Retinal pigment epithelial cell (primary cell): ENCODE data around the gene SRCIN1.

Experiments
- DNase-seq: peaks from one replicate; pipeline ENCODE4 v3.0.0-alpha.2; 2010; ENCODE audit warnings: low read depth
- H3K4me3 ChIP-seq: 2 replicates; pipeline ENCODE4 v1.5.1; 2011; ENCODE audit warnings: mild to moderate bottlenecking, low read length, control low read depth, moderate library complexity
- TF ChIP-seq, protein P1 (sequence below): conservative IDR thresholded peaks from 2 replicates; pipeline ENCODE4 v1.5.1; 2011; ENCODE audit warnings: low read depth, low read length, control low read depth, inconsistent platforms

Gene SRCIN1

GRCh38 chr17:38595892-38596291, 9.9 kb downstream of the SRCIN1 start:
- H3K4me3 ChIP-seq, result no peak overlapping the region
- TF ChIP-seq, protein P1, sequence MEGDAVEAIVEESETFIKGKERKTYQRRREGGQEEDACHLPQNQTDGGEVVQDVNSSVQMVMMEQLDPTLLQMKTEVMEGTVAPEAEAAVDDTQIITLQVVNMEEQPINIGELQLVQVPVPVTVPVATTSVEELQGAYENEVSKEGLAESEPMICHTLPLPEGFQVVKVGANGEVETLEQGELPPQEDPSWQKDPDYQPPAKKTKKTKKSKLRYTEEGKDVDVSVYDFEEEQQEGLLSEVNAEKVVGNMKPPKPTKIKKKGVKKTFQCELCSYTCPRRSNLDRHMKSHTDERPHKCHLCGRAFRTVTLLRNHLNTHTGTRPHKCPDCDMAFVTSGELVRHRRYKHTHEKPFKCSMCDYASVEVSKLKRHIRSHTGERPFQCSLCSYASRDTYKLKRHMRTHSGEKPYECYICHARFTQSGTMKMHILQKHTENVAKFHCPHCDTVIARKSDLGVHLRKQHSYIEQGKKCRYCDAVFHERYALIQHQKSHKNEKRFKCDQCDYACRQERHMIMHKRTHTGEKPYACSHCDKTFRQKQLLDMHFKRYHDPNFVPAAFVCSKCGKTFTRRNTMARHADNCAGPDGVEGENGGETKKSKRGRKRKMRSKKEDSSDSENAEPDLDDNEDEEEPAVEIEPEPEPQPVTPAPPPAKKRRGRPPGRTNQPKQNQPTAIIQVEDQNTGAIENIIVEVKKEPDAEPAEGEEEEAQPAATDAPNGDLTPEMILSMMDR, result no peak
- no peak for DNase-seq

- no peak for DNase-seq
- TF ChIP-seq, protein P1, result no peak
- no peak overlapping the region for H3K4me3 ChIP-seq
Measured at GRCh38 chr17:38594152-38594551, 11.6 kb downstream of the SRCIN1 start.

- TF ChIP-seq, protein P1, result no peak
- DNase-seq, result no peak
- no peak overlapping the region for H3K4me3 ChIP-seq
Measured at GRCh38 chr17:38592487-38592886, 13.3 kb downstream of the SRCIN1 start.

GRCh38 chr17:38591759-38592241, 14.0 kb downstream of the SRCIN1 start:
- no peak overlapping the region for H3K4me3 ChIP-seq
- TF ChIP-seq, protein P1, result no peak
- DNase-seq, result no peak

GRCh38 chr17:38590988-38591758, 14.6 kb downstream of the SRCIN1 start:
- H3K4me3 ChIP-seq, result no peak overlapping the region
- no peak for DNase-seq
- TF ChIP-seq, protein P1, result no peak

- H3K4me3 ChIP-seq, result no peak overlapping the region
- no peak for DNase-seq
- TF ChIP-seq, protein P1, result no peak
Measured at GRCh38 chr17:38589462-38590114, 16.2 kb downstream of the SRCIN1 start.

DNA sequence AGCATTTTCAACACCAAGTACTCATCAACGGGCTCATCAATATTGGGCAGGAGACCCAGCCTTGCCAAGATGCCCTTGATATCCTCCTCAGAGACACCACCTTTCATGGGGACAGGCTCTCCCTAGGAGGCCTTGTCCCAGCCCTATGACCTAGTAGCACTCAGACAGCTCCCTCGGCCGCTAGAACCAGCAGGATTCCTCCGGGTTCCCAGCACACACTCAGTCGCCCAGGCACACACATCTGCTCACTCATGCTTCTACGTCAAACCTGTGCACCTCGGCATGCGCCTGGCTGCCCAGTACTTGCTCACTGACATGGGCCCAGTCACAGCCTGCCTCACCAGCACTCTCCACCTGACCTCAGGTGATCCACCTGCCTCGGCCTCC, 17.0 kb downstream of the SRCIN1 start:
- DNase-seq, result no peak
- TF ChIP-seq, protein P1, result no peak
- H3K4me3 ChIP-seq, result no peak overlapping the region
